Neural progenitor cell (in vitro differentiated cells): ENCODE measurements around the gene BRINP2.

Experiments used
- CTCF ChIP-seq: fragments of 200-600 bp; sonication (generic); IDR thresholded peaks from 2 replicates; pipeline ENCODE4 v1.5.1; 2017; ENCODE audit warnings: antibody characterized with exemption, mild to moderate bottlenecking
- EZH2 ChIP-seq: fragments of 200-600 bp; sonication (generic); IDR thresholded peaks from 2 replicates; pipeline ENCODE4 v1.6.1; 2017; ENCODE audit warnings: antibody characterized with exemption, mild to moderate bottlenecking, moderate library complexity

GRCh38 chr1:177172272-177172671, 1.5 kb downstream of the BRINP2 start:
- no peak for TF ChIP-seq CTCF
- no peak for TF ChIP-seq EZH2
